Measurements from ENCODE around the gene MAN2A2.
A peak's percentile ranks its signal among the peaks of the same experiment; 100 is the strongest.

MAN2A2 gene

DNA sequence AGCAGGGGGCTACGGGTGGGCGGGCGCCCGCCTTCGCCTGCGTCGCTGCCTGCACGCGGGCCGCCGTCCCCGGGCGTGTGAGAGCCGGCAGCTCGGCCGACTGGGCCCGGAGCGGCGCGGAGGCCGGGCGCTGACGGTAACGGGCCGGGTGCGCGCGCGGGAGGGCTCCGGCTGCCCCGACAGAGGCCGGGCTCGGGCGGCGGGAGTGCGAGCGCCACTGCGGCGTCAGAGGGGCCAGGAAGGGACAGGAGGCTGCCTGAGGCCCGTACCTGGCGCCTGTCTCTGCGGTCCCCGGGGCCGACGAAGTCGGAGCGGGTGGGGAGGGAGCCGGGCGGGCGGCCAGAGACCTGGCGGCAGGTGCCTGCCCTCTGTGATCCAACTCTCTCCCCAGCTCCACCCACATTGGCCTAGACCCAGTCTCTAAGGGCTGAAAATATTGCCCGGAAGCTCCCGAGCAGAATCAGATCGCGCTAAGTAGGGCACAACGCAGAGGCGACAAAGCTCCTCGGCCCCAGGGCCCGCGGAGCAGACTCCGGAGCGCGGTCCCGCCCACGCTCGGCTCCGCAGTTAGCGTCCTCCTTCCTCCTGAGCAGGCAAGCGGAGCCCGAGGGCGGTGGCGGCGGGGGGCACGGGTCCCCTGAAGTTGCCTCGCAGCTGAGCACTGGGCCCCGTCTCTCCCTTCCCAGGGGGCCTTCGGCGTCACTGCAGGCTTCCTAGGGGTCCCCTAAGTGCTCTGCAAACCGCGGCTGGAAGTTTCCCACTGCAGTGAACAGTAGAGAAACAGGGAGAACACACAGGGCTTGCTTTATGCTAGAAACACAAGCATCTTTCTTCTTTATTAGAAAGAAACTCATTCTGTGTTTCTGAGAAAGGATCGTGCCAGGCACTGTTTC, at the start of gene MAN2A2:
Gene MAN2A2, plus strand, starts transcription at position 463 of the 893 bp plus-strand sequence. CDS start 906 bp downstream, outside the sequence.
- DNase-seq (ENCODE audit: low read depth) = peak; percentile 12

DNA sequence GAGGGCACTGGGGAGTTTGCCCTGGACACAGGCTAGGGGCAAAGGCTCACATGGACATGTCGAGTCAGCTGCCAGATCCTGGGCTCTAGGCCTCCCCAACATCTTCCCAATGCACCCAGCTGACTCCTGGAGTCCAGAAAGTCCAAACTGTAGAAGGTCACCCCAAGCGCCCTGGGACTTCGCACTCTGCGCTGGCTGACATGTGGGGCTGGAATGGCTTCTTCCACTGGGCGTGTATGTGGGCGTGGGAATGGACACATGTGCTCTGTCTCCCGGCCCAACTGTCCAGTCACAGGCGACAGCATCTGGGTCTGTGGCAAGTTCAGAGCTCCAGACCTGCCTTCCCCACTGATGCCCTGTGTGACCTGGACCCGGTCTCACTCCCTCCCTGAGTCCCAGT, 48.0 kb upstream of the MAN2A2 start:
- no peak for DNase-seq (ENCODE audit: low read depth)

DNA sequence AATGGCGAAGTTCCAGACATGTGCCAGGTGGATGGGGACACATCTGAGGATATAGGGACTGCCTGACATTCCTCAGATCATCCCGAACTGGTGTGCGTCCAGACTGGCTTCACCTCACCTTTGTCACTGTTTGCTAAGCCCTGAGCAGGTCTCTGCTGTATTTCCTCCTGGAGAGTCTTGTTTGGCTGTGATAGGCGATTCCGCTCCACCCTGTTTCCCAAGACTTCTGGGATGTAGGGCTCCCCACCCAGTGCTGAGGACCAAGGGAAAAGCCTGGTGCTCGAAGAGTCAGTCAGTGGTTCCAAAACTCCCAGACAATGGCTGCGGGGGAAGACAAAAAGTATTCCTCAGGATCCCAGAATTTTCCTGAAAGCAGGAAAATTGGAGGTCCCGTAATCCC, 45.8 kb upstream of the MAN2A2 start:
- DNase-seq (ENCODE audit: low read depth) = no peak

DNA sequence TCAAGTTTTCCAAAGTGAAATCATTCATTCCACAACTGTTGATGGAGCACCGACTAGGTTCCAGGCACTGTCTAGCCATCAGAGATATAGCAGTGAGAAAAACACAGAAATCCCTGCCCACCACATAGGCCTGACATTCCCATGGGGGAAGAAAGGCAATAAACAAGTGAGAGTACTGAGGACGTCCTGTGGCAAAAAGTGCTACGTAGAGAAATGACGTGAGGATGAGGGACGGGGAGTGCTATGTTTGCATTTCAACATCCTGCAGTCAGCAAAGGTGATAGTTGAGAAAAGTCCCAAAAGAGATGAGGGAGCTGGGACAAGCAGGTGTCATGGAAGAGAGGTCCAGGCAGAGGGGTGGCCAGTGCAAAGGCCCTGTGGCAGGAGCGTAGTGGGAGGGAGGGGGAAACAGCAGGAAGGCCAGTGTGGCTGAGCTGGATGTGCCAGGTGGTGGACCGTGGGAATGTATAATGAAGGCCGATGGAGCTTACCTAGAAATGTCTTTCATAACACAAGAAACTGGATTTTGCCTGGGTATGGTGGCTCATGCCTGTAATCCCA, 45.1 kb upstream of the MAN2A2 start:
- no peak for DNase-seq (ENCODE audit: low read depth)

DNA sequence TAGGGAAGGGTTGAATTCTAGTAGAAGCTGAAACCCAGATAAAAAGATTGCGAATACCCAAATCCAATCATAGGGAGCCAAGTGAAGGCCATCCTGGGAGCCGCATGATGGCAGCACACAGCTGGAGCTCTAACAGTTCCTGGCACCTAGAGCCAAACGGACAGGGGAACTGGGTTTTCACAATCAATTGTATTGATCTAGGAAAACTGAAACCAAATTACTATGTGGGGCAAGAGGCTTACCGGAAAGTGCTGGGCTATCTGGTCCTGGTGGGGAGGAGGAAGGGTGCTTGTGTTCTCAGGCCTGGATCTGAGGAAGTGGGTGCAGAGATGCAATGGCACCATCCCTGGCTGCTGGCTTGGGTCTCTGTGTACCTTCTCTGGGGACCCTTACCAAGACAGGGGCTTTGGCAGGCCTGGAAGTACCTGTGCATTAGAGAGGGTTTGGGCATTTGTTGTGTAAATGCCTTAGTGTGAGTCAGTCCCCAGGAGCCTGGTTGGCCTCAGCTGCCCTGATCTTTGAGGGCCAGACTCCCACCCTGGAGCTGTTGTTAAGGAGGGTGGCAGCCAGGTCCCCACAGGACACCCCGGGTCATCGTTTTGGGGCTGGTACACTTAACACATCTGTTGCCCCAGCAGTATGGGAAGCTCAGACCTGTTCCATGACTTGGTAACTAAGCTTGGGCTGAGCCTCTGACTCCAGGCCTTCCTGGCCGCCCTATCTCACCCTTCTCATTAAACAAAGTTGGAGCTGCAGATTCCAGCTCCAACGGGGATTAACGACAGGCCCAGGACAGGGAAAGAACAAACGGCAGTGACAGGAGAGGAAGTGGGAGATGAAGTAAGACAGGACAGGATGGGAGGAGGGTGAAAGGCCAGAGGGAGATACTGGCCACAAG, 43.6 kb upstream of the MAN2A2 start:
- DNase-seq (ENCODE audit: low read depth) = peak; percentile 15

DNA sequence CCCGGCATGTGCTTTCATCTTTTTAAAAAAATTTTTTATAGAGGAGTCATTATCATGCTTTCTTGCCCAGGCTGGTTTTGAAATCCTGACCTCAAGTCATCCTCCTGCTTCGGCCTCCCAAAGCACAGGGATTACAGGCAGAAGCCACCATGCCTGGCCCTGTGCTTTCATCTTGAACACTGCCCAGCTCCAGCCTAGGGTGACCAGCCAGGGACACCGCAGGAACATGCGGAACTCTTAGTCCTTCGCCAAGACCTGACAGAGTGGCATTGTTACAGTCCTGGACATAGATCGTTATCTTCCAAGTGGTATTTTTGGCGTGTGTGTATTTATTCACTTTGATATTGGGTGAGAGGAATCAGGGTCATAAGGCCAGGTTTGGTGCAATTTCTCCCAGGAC, 42.7 kb upstream of the MAN2A2 start:
- DNase-seq (ENCODE audit: low read depth) = no peak

DNA sequence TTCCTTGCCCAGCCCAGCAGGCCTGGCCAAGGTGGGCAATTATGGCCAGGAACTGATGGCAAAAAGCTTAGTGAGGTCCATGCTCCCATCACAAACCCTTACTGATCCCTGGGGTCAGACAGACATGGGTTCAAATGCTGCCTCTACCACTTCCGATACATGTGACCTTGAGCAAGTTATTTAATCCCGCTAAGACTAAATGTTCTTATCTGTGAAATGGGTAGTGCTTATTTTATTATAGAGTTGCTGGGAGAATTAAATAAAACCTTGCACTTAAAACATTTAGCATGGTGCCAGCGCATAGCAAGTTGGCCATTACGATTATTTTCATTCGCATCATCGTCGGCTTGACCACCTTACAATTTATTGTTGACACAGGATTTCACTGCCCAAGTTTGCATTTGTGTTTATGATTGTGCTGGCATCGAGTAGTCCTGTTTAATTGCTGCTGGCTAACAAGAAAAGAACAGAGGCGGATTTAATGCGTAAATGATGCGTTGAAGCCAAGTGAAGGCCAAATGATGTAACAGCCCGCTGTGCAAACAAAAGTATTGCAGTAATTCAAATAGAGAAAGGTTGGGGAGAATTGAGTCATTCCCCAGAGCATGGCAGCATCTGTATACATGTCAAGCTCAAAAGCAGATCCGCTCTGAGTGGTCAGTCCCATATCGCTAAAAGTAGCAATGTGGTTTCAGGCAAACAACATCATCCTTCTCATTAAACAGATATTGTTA, 42.0 kb upstream of the MAN2A2 start:
- DNase-seq (ENCODE audit: low read depth) = peak; percentile 77

DNA sequence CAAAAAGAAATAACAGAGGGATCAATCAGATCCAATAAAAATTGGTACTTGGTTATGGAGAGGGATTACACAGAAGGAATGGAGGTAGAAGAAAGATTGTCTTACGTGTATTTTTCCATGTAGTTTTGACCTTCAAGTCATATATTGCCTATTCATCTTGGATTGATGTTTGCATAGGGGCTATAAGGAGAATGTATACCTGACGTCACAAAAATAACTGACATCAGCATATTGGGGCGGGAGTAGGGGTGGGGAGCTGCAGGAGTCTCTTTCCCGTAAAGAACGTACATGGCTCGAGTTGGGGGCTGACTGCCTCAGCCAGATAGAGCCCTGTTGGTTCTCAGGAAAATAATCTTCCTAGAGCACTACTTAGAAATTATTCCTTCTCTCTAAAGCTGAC, 40.6 kb upstream of the MAN2A2 start:
- DNase-seq (ENCODE audit: low read depth) = no peak

DNA sequence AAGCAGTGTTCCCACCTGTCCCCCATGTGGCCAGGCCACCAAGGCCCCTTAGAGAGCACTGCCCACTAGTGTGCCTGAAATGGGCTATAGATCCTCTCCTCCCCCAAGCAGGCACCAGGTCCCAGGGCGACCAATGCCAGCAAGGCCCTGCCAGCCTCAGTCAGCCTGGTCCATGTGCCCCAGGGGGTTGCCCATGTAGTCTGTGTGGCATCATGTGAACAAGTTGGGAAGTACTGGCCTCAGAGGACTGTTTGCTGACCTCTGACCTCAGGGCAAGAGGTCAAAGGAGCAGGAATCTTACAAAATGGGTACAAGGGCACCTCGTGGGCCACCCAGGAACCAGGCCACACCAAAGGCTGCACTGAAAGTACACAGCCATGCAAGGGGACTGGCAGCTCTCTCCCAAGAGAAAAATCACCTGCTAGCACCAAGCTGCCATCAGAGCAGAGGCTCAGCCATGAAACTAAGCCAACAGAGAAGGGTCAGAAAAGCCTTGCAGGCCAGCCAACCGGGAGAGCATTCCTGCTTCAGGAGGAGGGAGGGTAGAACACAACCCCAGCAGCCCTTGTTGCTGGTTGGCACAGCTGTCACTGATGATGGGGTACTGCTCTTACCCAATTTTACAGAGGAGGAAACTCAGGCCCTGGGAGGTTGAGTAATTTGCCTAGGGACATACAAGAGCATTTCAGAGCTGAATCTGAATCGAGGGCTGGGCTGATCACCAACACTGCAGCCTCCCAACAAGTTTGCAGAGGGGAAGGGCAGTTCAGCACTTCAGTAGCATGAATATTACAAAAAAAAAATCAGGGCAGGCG, 39.9 kb upstream of the MAN2A2 start:
- DNase-seq (ENCODE audit: low read depth) = peak; percentile 63

DNA sequence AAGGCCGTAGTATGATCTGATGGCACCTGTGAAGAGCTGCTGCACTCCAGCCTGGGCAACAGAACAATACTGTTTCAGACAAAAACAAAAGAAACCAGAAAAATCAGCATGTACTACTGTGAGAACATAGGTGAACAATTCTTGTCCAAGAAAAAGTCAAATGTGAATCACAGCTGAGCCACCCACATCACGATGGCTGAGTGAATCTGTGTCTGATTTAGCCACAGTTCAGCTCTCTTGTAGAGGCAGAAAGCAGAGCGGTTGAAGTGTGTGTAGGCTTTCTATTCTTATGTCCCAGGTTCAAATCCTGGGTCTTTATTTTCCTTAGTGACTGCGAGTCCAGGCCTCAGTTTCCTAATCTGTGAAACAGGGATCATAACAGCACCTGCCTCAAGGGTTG, 39.1 kb upstream of the MAN2A2 start:
- no peak for DNase-seq (ENCODE audit: low read depth)

DNA sequence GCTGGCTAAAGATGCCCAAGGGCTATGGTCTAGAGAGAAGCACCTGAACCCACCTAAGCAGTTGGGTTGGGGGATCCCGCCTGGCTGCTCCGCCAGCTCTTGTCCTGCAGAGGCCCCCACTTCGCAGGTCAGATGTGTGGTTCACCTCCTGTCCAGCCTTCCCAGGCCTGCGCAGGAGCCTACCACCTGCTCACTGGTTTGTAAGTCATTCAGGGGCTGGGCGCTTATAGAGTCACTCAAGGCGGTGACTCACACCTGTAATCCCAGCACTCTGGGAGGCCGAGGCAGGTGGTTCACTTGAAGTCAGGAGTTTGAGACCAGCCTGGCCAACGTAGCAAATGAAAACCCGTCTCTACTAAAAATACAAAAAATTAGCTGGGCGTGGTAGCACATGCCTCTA, 38.6 kb upstream of the MAN2A2 start:
- no peak for DNase-seq (ENCODE audit: low read depth)

DNA sequence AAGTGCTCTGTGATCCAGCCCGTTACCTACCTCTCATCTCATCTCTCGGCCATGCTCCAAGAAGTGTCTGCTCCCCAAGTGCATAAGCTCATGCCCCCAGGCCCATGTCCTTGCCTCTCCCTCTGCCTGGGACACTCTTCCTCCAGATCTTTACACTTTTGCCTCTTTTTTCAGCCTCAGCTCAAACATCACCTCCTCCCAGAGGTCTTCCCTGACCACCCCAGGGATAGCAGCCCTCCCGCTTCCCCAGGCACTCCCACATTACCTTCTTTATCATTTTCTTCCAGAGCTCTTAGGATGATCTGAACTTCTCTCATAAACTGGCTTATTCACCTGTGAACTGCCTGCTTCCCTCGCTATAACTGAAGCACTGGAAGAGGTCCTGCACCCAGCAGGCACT, 37.4 kb upstream of the MAN2A2 start:
- DNase-seq (ENCODE audit: low read depth) = no peak

DNA sequence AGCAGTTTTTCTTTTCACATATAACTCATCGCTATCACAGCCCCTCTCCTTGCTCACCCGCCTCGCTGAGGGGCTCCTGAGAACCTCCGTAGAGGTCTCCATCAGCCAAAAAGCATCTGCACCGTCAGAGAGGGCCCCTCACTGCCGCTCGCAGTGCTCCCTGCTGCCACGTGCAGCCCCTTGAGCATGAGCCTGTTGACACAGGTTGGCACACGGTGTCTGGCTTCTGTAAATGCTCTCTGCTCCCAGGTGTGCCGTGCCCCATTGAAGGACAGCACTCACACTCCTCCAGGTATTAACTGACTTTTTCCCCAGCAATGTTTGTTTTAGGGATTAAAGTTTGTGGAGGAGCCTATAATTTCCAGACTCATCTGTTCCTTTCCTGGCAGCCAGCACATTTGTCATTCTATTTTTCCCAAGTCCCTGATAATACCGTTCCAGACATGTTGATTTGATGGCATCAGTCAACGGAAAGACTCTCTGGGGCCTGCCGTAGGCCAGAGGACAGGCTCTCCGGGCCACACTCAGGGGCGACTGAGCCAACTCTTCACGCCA, 36.9 kb upstream of the MAN2A2 start:
- DNase-seq (ENCODE audit: low read depth) = no peak

DNA sequence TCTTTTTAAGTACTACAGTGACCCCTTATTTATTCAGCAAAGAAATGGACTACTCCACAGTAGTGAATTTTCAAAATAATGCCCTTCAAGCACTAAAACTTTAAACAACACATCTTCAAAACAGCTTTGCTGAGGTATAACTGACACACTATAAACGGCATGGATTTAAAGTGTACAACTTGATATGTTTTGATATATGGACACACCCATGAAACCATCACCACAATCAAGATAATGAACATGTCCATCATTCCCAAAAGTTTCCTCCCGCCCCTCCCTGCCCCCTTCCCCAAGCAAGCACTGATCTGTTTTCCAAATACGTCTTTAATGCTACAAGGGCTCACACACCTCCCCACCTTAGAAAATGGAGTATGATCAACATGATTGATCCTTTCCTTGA, 36.3 kb upstream of the MAN2A2 start:
- no peak for DNase-seq (ENCODE audit: low read depth)

DNA sequence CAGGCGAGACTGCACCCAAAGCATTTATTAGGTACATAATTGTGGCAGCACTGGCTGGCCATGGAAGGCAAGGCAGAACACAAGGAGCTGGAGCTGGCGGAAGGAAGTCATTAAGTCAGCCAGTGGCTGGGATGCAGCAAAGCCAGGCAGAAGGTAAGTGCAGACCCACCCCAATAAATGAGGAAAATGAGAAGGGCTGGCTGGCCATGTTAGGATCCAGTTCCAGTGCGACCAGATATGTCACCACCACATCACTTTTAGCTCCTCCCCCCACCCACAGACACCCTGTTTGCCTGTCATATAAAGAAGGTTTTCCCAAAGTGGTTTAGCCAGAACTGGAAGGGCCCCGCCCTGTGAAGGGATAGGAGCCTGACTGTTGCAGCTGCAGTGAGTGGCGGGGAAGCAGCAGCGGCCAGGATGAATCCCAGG, 34.8 kb upstream of the MAN2A2 start, which contains the start of gene FURIN:
Gene FURIN, plus strand, starts transcription at position 328 of the 429 bp plus-strand sequence. CDS start 7,153 bp downstream, outside the sequence.
- DNase-seq (ENCODE audit: low read depth) = no peak

DNA sequence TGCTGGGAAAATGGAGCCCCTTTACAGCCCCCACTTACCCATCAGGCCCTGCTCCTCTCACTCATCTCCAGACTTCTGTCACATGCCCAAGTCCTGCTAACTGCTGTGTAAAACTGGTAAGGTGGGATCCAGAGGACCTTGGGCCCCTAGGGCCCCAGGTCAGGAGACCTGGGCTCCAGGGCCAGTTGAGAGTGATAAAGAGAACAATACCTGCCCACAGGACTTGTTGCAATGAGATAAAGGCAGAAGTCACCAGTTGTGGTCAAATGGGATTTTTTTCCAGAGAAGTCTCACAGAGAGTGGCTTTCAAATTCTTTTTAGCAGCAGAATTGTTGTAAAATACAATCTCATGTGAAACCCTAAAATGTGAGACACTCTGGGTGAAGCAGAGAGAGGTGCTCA, 34.0 kb upstream of the MAN2A2 start:
- DNase-seq (ENCODE audit: low read depth) = no peak

DNA sequence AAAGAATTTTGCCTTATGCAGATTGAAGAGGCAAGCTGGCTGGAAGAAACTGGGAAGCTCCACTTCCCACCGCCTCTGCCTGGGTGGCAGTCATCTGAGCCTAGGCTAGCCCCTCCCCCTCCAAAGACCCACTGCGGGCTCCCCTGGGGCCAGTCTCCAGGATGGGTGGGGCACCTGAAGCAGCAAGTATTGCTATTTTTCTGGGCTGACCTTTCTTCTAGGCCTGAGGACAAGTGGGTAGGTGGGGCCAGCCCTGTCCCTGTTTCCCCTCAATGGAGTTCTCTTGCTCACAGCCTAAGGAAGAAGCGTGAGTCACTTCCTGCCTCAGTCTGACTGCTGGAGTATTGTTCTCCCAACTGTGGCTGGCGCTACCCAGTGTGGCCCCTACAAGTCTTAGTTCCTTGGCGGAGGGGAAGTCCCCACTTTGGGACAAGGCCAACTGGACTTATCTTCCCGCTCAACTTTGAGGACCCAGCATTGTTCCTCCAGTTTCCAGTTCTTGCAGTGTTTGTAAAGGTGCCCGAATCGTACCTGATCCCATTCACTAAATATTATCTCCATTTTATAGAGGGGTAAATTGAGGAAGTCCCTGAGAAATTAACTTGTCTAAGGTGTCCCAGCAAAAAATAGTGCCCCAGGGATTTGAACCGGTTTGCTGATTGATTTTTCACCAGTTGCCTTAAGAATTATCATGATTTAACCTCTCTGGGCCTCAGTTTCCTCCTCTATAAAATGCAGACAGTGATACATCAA, 33.3 kb upstream of the MAN2A2 start:
- peak; percentile 74 for DNase-seq (ENCODE audit: low read depth)

DNA sequence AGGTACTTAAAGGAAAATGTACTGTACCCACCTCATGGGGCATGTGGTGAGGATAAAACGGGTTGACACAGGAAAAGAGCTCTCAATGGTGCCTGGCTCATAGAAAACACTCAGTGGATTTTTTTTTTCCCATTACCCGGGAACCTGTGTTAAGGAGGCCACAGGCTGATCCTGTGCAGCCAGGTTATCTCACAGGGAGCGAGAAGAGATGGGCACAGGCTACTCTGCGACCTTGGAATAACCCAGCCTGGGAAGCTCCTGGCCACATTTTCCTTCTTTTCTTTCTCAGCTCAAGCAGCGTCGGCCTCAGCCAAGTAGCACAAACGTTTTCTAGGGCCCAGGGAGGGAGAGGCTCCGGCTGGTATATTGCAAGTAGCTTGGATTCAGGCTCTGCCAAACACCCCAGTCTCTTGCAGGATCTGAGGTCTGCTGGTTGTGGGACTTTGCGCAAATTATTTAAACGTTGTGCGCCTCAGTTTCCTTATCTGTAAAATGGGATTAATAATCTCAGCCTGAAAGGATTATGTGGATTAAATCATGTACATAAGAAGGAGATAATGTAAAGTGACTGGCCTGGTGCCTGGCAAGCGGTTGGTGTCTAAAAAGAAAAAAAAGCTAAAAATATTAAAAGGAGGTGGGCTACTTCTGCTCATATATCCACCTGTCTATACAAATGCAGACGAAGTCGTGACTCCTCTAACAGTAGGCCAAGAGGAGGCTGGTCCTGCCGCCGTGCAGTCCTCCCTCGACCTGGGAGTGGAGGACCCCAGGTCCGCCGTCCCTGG, 32.6 kb upstream of the MAN2A2 start:
- peak; percentile 42 for DNase-seq (ENCODE audit: low read depth)

DNA sequence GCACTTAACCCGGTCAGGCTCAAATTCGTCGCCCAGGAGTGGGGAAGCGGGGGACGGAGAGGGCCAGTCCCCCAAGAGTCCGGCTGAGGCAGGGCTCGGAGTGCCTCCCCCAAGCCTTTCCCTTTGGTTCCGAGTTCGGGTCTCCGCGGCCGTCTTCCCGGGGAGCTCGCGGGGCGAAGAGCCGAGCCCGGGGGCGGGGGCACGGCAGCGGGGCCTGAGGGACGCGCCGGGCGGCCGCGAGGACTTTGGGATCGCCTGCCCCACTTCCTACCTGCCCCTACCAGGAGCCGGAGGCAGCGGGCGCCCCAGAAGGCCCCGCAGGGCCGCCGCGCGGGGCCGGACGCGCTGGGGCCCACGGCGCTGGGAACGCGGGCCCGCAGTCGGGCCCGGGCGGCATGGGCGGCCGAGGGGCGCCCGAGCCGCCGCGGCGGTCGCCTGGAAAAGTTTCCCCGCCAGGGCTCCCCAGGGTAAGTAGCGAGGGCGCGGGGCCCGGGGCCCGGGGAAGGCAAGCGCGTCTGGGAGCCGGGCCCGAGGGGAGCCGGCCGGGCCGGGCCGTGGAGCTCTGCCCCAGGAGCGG, 31.9 kb upstream of the MAN2A2 start:
- DNase-seq (ENCODE audit: low read depth) = no peak
